SJCRH30 (cell line): Measurements from ENCODE around the gene P2RX2. TPM values are rescaled to one million over a fixed set of nuclear protein-coding genes. Genes with fewer than 3 reads are reported as not detected.

Source experiments
- DNase-seq, 2 experiments: peaks; one replicate each; pipeline ENCODE4 v3.0.0-alpha.2; 2015 to 2020
- H3K27ac ChIP-seq: fragments of 250-450 bp; sonication (Bioruptor Pico); 2 replicates; pipeline ENCODE4 v1.5.1; 2020; ENCODE audit warnings: mild to moderate bottlenecking, moderate library complexity
- H3K27me3 ChIP-seq: fragments of 250-450 bp; sonication (Bioruptor Pico); 2 replicates; pipeline ENCODE4 v1.5.1; 2020; ENCODE audit warnings: mild to moderate bottlenecking, moderate library complexity
- H3K36me3 ChIP-seq: fragments of 250-450 bp; sonication (Bioruptor Pico); 2 replicates; pipeline ENCODE4 v1.5.1; 2020; ENCODE audit warnings: mild to moderate bottlenecking, moderate library complexity
- H3K4me1 ChIP-seq: fragments of 250-450 bp; sonication (Bioruptor Pico); 2 replicates; pipeline ENCODE4 v1.5.1; 2020; ENCODE audit warnings: mild to moderate bottlenecking, moderate library complexity
- H3K4me3 ChIP-seq: fragments of 250-450 bp; sonication (Bioruptor Pico); 2 replicates; pipeline ENCODE4 v1.5.1; 2020; ENCODE audit warnings: mild to moderate bottlenecking, moderate library complexity
- H3K9me3 ChIP-seq: fragments of 250-450 bp; sonication (Bioruptor Pico); replicated peaks from 2 replicates; pipeline ENCODE4 v1.5.1; 2020; ENCODE audit warnings: mild to moderate bottlenecking, moderate library complexity
- total RNA-seq: library from RNA; depleted of rRNA; stranded (reverse); fragments of >200 nt; shearing (Covaris generic); gene quantifications from 2 replicates; pipeline ENCODE4 v1.2.3, GENCODE V29; 2014

Gene P2RX2
- total RNA-seq, 1 experiment from 2014 or later = not detected

- no peaks in the 10 kb centered on the region for H3K27me3 ChIP-seq
These were observed 1.4 kb upstream of the P2RX2 start for GRCh38 chr12:132617135-132617701.

GRCh38 chr12:132617822-132618682 lies 524 bp upstream of the P2RX2 start:
- H3K9me3 ChIP-seq = no peaks in the 10 kb centered on the region; the same call in 1 of the 2 replicates
- no peaks in the 10 kb centered on the region for H3K4me1 ChIP-seq
- no peaks in the 10 kb centered on the region for H3K27me3 ChIP-seq
- no peak for DNase-seq
- H3K27ac ChIP-seq = no peak overlapping the region
- H3K36me3 ChIP-seq = no peaks in the 10 kb centered on the region; the same call in 1 of the 2 replicates
- H3K4me3 ChIP-seq = no peak overlapping the region

More at GRCh38 chr12:132617135-132617701, 1.4 kb upstream of the P2RX2 start:
- H3K36me3 ChIP-seq = no peaks in the 10 kb centered on the region
- H3K27ac ChIP-seq = no peak overlapping the region
- DNase-seq = no peak
- H3K4me1 ChIP-seq = no peaks in the 10 kb centered on the region
- no peak overlapping the region for H3K4me3 ChIP-seq
- H3K9me3 ChIP-seq = no peaks in the 10 kb centered on the region; the same call in 1 of the 2 replicates

GRCh38 chr12:132619071-132619385 lies 452 bp downstream of the P2RX2 start:
- DNase-seq = no peak
- Histone ChIP-seq H3K27me3 (no peaks in the 10 kb centered on the region), H3K4me3 (no peak overlapping the region), H3K9me3 (no peaks in the 10 kb centered on the region; the same call in 1 of the 2 replicates), H3K36me3 (peaks cover 8% of the 10 kb centered on the region; the same call in 1 of the 2 replicates), H3K27ac (no peak overlapping the region), H3K4me1 (no peaks in the 10 kb centered on the region)

GRCh38 chr12:132619386-132620112 lies 973 bp downstream of the P2RX2 start:
- peaks cover 13% of the 10 kb centered on the region; the same call in 1 of the 2 replicates for H3K36me3 ChIP-seq
- no peak overlapping the region for H3K4me3 ChIP-seq
- no peak overlapping the region for H3K27ac ChIP-seq
- no peak for DNase-seq
- no peaks in the 10 kb centered on the region for H3K27me3 ChIP-seq
- no peaks in the 10 kb centered on the region; the same call in 1 of the 2 replicates for H3K9me3 ChIP-seq
- H3K4me1 ChIP-seq = no peaks in the 10 kb centered on the region

- H3K36me3 ChIP-seq = peaks cover 19% of the 10 kb centered on the region
- DNase-seq = no peak
- no peaks in the 10 kb centered on the region for H3K4me1 ChIP-seq
- no peak overlapping the region for H3K4me3 ChIP-seq
- no peaks in the 10 kb centered on the region for H3K27me3 ChIP-seq
- no peaks in the 10 kb centered on the region; the same call in 1 of the 2 replicates for H3K9me3 ChIP-seq
- H3K27ac ChIP-seq = no peak overlapping the region
These were observed 1.7 kb downstream of the P2RX2 start for GRCh38 chr12:132620113-132620898.

GRCh38 chr12:132620899-132621656 lies 2.5 kb downstream of the P2RX2 start:
- Histone ChIP-seq H3K4me3 (no peak overlapping the region), H3K36me3 (peaks cover 27% of the 10 kb centered on the region), H3K4me1 (no peaks in the 10 kb centered on the region), H3K27ac (no peak overlapping the region), H3K27me3 (no peaks in the 10 kb centered on the region), H3K9me3 (no peaks in the 10 kb centered on the region; the same call in 1 of the 2 replicates)
- no peak for DNase-seq

- Histone ChIP-seq H3K4me1 (no peaks in the 10 kb centered on the region), H3K27me3 (no peaks in the 10 kb centered on the region), H3K36me3 (peaks cover 31% of the 10 kb centered on the region), H3K27ac (no peak overlapping the region), H3K4me3 (no peak overlapping the region), H3K9me3 (no peaks in the 10 kb centered on the region; the same call in 1 of the 2 replicates)
- no peak for DNase-seq
These were observed 3.3 kb downstream of the P2RX2 start for GRCh38 chr12:132621657-132622435.

GRCh38 chr12:132622437-132623071 lies 4.0 kb downstream of the P2RX2 start:
- Histone ChIP-seq H3K4me1 (no peaks in the 10 kb centered on the region), H3K4me3 (no peak overlapping the region), H3K36me3 (peaks cover 36% of the 10 kb centered on the region), H3K9me3 (no peaks in the 10 kb centered on the region; the same call in 1 of the 2 replicates), H3K27me3 (no peaks in the 10 kb centered on the region), H3K27ac (no peak overlapping the region)
- DNase-seq = peak in 1 of 2 experiments; percentile 21

GRCh38 chr12:132623072-132623869 lies 4.7 kb downstream of the P2RX2 start:
- Histone ChIP-seq H3K9me3 (no peaks in the 10 kb centered on the region), H3K4me1 (no peaks in the 10 kb centered on the region), H3K4me3 (no peak overlapping the region), H3K36me3 (peaks cover 40% of the 10 kb centered on the region), H3K27me3 (no peaks in the 10 kb centered on the region), H3K27ac (no peak overlapping the region)
- DNase-seq = no peak

- DNase-seq = no peak
- Histone ChIP-seq H3K27ac (no peak overlapping the region), H3K9me3 (no peaks in the 10 kb centered on the region), H3K4me1 (no peaks in the 10 kb centered on the region), H3K27me3 (no peaks in the 10 kb centered on the region), H3K4me3 (no peak overlapping the region), H3K36me3 (peaks cover 51% of the 10 kb centered on the region)
These were observed 5.7 kb downstream of the P2RX2 start for GRCh38 chr12:132624186-132624855.

- no peak overlapping the region for H3K4me3 ChIP-seq
- H3K27me3 ChIP-seq = no peaks in the 10 kb centered on the region
- DNase-seq = no peak
- H3K36me3 ChIP-seq = peaks cover 58% of the 10 kb centered on the region
- H3K27ac ChIP-seq = no peak overlapping the region
- H3K9me3 ChIP-seq = no peaks in the 10 kb centered on the region
- H3K4me1 ChIP-seq = no peaks in the 10 kb centered on the region
These were observed 6.5 kb downstream of the P2RX2 start for GRCh38 chr12:132624910-132625630.
